Panc1 (cell line): Measurements from ENCODE around the gene CYGB. TPM values are rescaled to one million over a fixed set of nuclear protein-coding genes. Genes with fewer than 3 reads are reported as not detected.
"Not testable (repeated sequence)": the region's sequence is repeated elsewhere in the genome, so short reads cannot be mapped to it uniquely, and the experiment has no call there.

Experiments used
- ATAC-seq: fragments of 200-7000 bp; cut with Tn5 transposase; 2 replicates; pipeline ENCODE4 v1.9.1; 2020; ENCODE audit warnings: mild to moderate bottlenecking, moderate library complexity
- BruUV-seq: library from RNA; stranded (reverse); fragments of 400-500 nt; replicated peaks from 2 replicates; lab custom pipeline; 2021; lab: Mats Ljungman, UMichigan
- CTCF ChIA-PET: fragments of 300-600 bp; sonication (Branson Sonifier 250); formaldehyde crosslinking; loops from one replicate; lab custom pipeline; 2022; ENCODE audit warnings: antibody characterized with exemption; lab: Charles Lee
- POLR2A ChIA-PET: fragments of 300-600 bp; sonication (Branson Sonifier 250); formaldehyde crosslinking; loops from one replicate; lab custom pipeline; 2022; ENCODE audit warnings: antibody characterized with exemption; lab: Charles Lee
- DNase-seq: peaks from one replicate; pipeline ENCODE4 v3.0.0-alpha.2; 2010; ENCODE audit warnings: low read depth, low spot score
- H3K27ac ChIP-seq: 2 replicates; pipeline ENCODE4 v1.5.1; 2011; ENCODE audit warnings: mild to moderate bottlenecking, low read length, inconsistent platforms
- H3K27me3 ChIP-seq: fragments of 200-500 bp; sonication (Bioruptor generic); 2 replicates; pipeline ENCODE4 v1.6.0; 2014; ENCODE audit warnings: low read length, inconsistent platforms; ENCODE audit not compliant: control insufficient read depth, insufficient read depth
- H3K36me3 ChIP-seq: fragments of 200-500 bp; sonication (Bioruptor generic); 2 replicates; pipeline ENCODE4 v1.5.1; 2014; ENCODE audit warnings: inconsistent platforms, mild to moderate bottlenecking, low read length, moderate library complexity; ENCODE audit not compliant: control insufficient read depth, insufficient read depth
- H3K4me1 ChIP-seq: 2 replicates; pipeline ENCODE4 v1.5.1; 2011; ENCODE audit warnings: inconsistent platforms, mild to moderate bottlenecking, low read length, moderate library complexity; ENCODE audit not compliant: control insufficient read depth, insufficient read depth
- H3K4me3 ChIP-seq, 2 experiments: 2 replicates each; pipeline ENCODE4 v1.5.1; 2011 to 2012; ENCODE audit warnings: low read depth in 2 of 2, low read length in 2 of 2, mild to moderate bottlenecking in 2 of 2, inconsistent platforms in 1 of 2, moderate library complexity in 1 of 2
- H3K9me3 ChIP-seq: fragments of 200-500 bp; sonication (Bioruptor generic); 2 replicates; pipeline ENCODE4 v1.5.1; 2014; ENCODE audit warnings: low read depth, mild to moderate bottlenecking, inconsistent platforms, low read length, moderate library complexity; ENCODE audit not compliant: control insufficient read depth, insufficient read depth
- CTCF ChIP-seq: fragments of 450-650 bp; IDR thresholded peaks from 2 replicates; pipeline ENCODE4 v1.5.1; 2017; ENCODE audit warnings: mild to moderate bottlenecking
- POLR2AphosphoS5 ChIP-seq: IDR thresholded peaks from 2 replicates; pipeline ENCODE4 v1.6.1; 2012; ENCODE audit warnings: mild to moderate bottlenecking, low read depth, low read length, moderate library complexity
- REST ChIP-seq, 2 experiments: IDR thresholded peaks; 2 replicates each; pipeline ENCODE4 v1.6.1; 2011 to 2012; ENCODE audit warnings: low read depth in 2 of 2, control low read depth in 1 of 2, low read length in 1 of 2, mild to moderate bottlenecking in 1 of 2, moderate library complexity in 1 of 2; ENCODE audit not compliant: insufficient read depth in 1 of 2
- SIN3A ChIP-seq: IDR thresholded peaks from 2 replicates; pipeline ENCODE4 v1.6.1; 2012; ENCODE audit warnings: low read depth, mild to moderate bottlenecking, low read length, moderate library complexity, borderline replicate concordance; ENCODE audit not compliant: insufficient read depth
- TCF7L2 ChIP-seq: IDR thresholded peaks from 2 replicates; pipeline ENCODE4 v1.6.1; 2011; ENCODE audit warnings: mild to moderate bottlenecking, low read depth, low read length, inconsistent platforms
- in situ Hi-C: cut with HindIII; loops from 2 replicates; pipeline ENCODE4 v1.10.0; 2016; ENCODE audit warnings: low sequenced_read_pairs, low pct_unique_long_range_greater_than_20kb
- intact Hi-C: fragments of 100-400 bp; cut with micrococcal nuclease; formaldehyde crosslinking; loops from one replicate; pipeline ENCODE4 v1.10.0; 2022; ENCODE audit not compliant: unreplicated experiment
- total RNA-seq: library from RNA; stranded (reverse); gene quantifications from one replicate; pipeline ENCODE4 v1.2.1, GENCODE V29; 2021; ENCODE audit not compliant: unreplicated experiment

Gene CYGB
- total RNA-seq, 1 experiment from 2014 or later, result 6.0 TPM

- no peak for ATAC-seq
- intact Hi-C loops, result no loop called here
- Histone ChIP-seq H3K27ac (peak overlapping the region; percentile 5; the same call in 1 of the 2 replicates), H3K9me3 (no peaks in the 10 kb centered on the region), H3K4me1 (peaks cover 28% of the 10 kb centered on the region), H3K27me3 (no peaks in the 10 kb centered on the region; the same call in 1 of the 2 replicates), H3K4me3 (no peak overlapping the region; a peak in 1 of 4 replicates), H3K36me3 (no peaks in the 10 kb centered on the region)
- in situ Hi-C loops, result no loop called here
- no peak for TF ChIP-seq REST (IDR thresholded peaks at IDR 0.05; ENCODE audit: insufficient read depth in 1 of 2, low read depth in 2 of 2, low read length in 1 of 2)
- no peak for TF ChIP-seq CTCF
- TF ChIP-seq TCF7L2, result no peak
- TF ChIP-seq SIN3A, result no peak
- TF ChIP-seq POLR2AphosphoS5, result no peak
- POLR2A ChIA-PET, result interaction anchor here (0.5 kb wide), 1 partner anchor 21 kb away, joined by 3 read pairs; no protein-coding TSS in a partner anchor
- BruUV-seq, result no TSS peak
- DNase-seq, result no peak
- CTCF ChIA-PET, result interaction anchor here (0.5 to 1.7 kb wide), 5 partner anchors 11 to 68 kb away, joined by 3 to 13 read pairs (median 6); partner anchors contain the start of gene ST6GALNAC2
Observed at GRCh38 chr17:76535788-76536510, 1.6 kb downstream of the CYGB start.

- intact Hi-C loops (no loop called here), in situ Hi-C loops (no loop called here)
- BruUV-seq, result no TSS peak
- TF ChIP-seq REST (IDR thresholded peaks at IDR 0.05; ENCODE audit: insufficient read depth in 1 of 2, low read depth in 2 of 2, low read length in 1 of 2) (0 out of 4 replicates have a peak, but pooled peaks of 1 of the 2 experiments have one; percentile 44), CTCF (no peak)
- H3K4me1 ChIP-seq, result peaks cover 28% of the 10 kb centered on the region
- CTCF ChIA-PET, result interaction anchor here (0.6 to 1.7 kb wide), 3 partner anchors 11 to 96 kb away, joined by 3 to 6 read pairs (median 4); no protein-coding TSS in a partner anchor
- ATAC-seq, result no peak
- H3K27ac ChIP-seq, result peak overlapping the region; percentile 5
- no peak for DNase-seq
- POLR2A ChIA-PET, result no interaction called here
- H3K4me3 ChIP-seq, result no peak overlapping the region
- H3K9me3 ChIP-seq, result no peaks in the 10 kb centered on the region
- no peaks in the 10 kb centered on the region for H3K36me3 ChIP-seq
- no peaks in the 10 kb centered on the region; the same call in 1 of the 2 replicates for H3K27me3 ChIP-seq
Observed at GRCh38 chr17:76534831-76535732, 2.4 kb downstream of the CYGB start.

GRCh38 chr17:76533640-76534359 is 3.7 kb downstream of the CYGB start:
- intact Hi-C loops, POLR2A ChIA-PET: not testable (repeated sequence)

More at GRCh38 chr17:76533640-76534359, 3.7 kb downstream of the CYGB start:
- ATAC-seq, DNase-seq, H3K27me3 ChIP-seq, H3K36me3 ChIP-seq, H3K9me3 ChIP-seq, CTCF ChIA-PET, H3K4me3 ChIP-seq, BruUV-seq, H3K27ac ChIP-seq, in situ Hi-C loops: not testable (repeated sequence)
- H3K4me1 ChIP-seq, result peaks cover 40% of the 10 kb centered on the region
